ENCODE data around the gene PRKAR2B.

The PRKAR2B gene

GRCh38 chr7:107044347-107045194 lies at the start of gene PRKAR2B:
Gene PRKAR2B, plus strand, starts transcription at chr7:107044705. Its CDS starts 203 bp downstream, at chr7:107044908.
- DNase-seq (ENCODE audit: low spot score) = peak; percentile 86

- no peak for DNase-seq (ENCODE audit: low spot score)
These were observed 49.7 kb upstream of the PRKAR2B start for GRCh38 chr7:106994833-106995232.

GRCh38 chr7:106997487-106998271 lies 46.8 kb upstream of the PRKAR2B start:
- DNase-seq (ENCODE audit: low spot score) = no peak

GRCh38 chr7:106999023-106999422 lies 45.5 kb upstream of the PRKAR2B start:
- no peak for DNase-seq (ENCODE audit: low spot score)

- no peak for DNase-seq (ENCODE audit: low spot score)
These were observed 43.0 kb upstream of the PRKAR2B start for GRCh38 chr7:107001490-107001889.

- no peak for DNase-seq (ENCODE audit: low spot score)
These were observed 42.4 kb upstream of the PRKAR2B start for GRCh38 chr7:107002126-107002525.

GRCh38 chr7:107002529-107002998 lies 41.9 kb upstream of the PRKAR2B start:
- no peak for DNase-seq (ENCODE audit: low spot score)

- DNase-seq (ENCODE audit: low spot score) = no peak
These were observed 37.3 kb upstream of the PRKAR2B start for GRCh38 chr7:107007007-107007891.

- no peak for DNase-seq (ENCODE audit: low spot score)
These were observed 36.6 kb upstream of the PRKAR2B start for GRCh38 chr7:107007892-107008287.

- no peak for DNase-seq (ENCODE audit: low spot score)
These were observed 34.7 kb upstream of the PRKAR2B start for GRCh38 chr7:107009846-107010203.

- no peak for DNase-seq (ENCODE audit: low spot score)
These were observed 31.8 kb upstream of the PRKAR2B start for GRCh38 chr7:107012691-107013090.

- DNase-seq (ENCODE audit: low spot score) = no peak
These were observed 30.0 kb upstream of the PRKAR2B start for GRCh38 chr7:107014387-107015023.

GRCh38 chr7:107016312-107016711 lies 28.2 kb upstream of the PRKAR2B start:
- DNase-seq (ENCODE audit: low spot score) = no peak

- DNase-seq (ENCODE audit: low spot score) = no peak
These were observed 26.4 kb upstream of the PRKAR2B start for GRCh38 chr7:107017965-107018719.

GRCh38 chr7:107020400-107020799 lies 24.1 kb upstream of the PRKAR2B start:
- no peak for DNase-seq (ENCODE audit: low spot score)

GRCh38 chr7:107021600-107021999 lies 22.9 kb upstream of the PRKAR2B start:
- no peak for DNase-seq (ENCODE audit: low spot score)

GRCh38 chr7:107023522-107024151 lies 20.9 kb upstream of the PRKAR2B start:
- no peak for DNase-seq (ENCODE audit: low spot score)

- no peak for DNase-seq (ENCODE audit: low spot score)
These were observed 19.6 kb upstream of the PRKAR2B start for GRCh38 chr7:107024906-107025305.

GRCh38 chr7:107025449-107026103 lies 18.9 kb upstream of the PRKAR2B start:
- no peak for DNase-seq (ENCODE audit: low spot score)

- no peak for DNase-seq (ENCODE audit: low spot score)
These were observed 18.3 kb upstream of the PRKAR2B start for GRCh38 chr7:107026166-107026565.

Data from HuH-7.5 (cell line).